B cell (primary cell): Measurements from ENCODE around the gene SHISA8. TPM values are rescaled to one million over a fixed set of nuclear protein-coding genes. Genes with fewer than 3 reads are reported as not detected.

Experiments used
- ATAC-seq: fragments of 200-7000 bp; cut with Tn5 transposase; one replicate; pipeline ENCODE4 v1.10.0; 2021; ENCODE audit warnings: low read depth, mild to moderate bottlenecking, moderate number of reproducible peaks, moderate library complexity
- CTCF ChIA-PET: fragments of 350-600 bp; sonication (Branson Sonifier 250); formaldehyde crosslinking; loops from one replicate; lab custom pipeline; 2021; ENCODE audit warnings: antibody characterized with exemption, inconsistent platforms; lab: Charles Lee
- POLR2A ChIA-PET: fragments of 350-600 bp; sonication (Branson Sonifier 250); formaldehyde crosslinking; loops from one replicate; lab custom pipeline; 2021; ENCODE audit warnings: antibody characterized with exemption; lab: Charles Lee
- DNase-seq: peaks from one replicate; pipeline ENCODE4 v3.0.0; 2013
- H2AFZ ChIP-seq: 2 replicates; pipeline ENCODE4 v1.6.1; 2012; ENCODE audit warnings: mild to moderate bottlenecking, low read depth, low read length; ENCODE audit not compliant: insufficient read depth, poor library complexity, severe bottlenecking
- H3K27ac ChIP-seq, 2 donors: 1 replicate in 1 of 2; 2 replicates in 1 of 2; pipeline ENCODE4 v1.5.1; 2012 to 2013; ENCODE audit warnings: low read length in 2 of 2, mild to moderate bottlenecking in 2 of 2, moderate library complexity in 1 of 2
- H3K27me3 ChIP-seq, 4 experiments: fragments of 200-600 bp in 1 of 4; sonication (generic) in 1 of 4; replicated peaks in 1 of 4; 1 replicate in 2 of 4; 2 replicates in 2 of 4; pipeline versions ENCODE4 v1.6.1 to v1.7.0; 2013 to 2016; ENCODE audit warnings: low read length in 3 of 4, mild to moderate bottlenecking in 2 of 4, mixed read lengths in 1 of 4, moderate library complexity in 1 of 4; ENCODE audit not compliant: insufficient read depth in 4 of 4, control insufficient read depth in 3 of 4; ENCODE audit errors: control extremely low read depth in 1 of 4
- H3K36me3 ChIP-seq, 2 experiments: replicated peaks in 1 of 2; 1 replicate in 1 of 2; 2 replicates in 1 of 2; pipeline versions ENCODE4 v1.6.1 to v1.7.1; 2013; ENCODE audit warnings: low read length in 1 of 2; ENCODE audit not compliant: insufficient read depth in 2 of 2, control insufficient read depth in 1 of 2; ENCODE audit errors: control extremely low read depth in 1 of 2, extremely low read depth in 1 of 2
- H3K4me1 ChIP-seq, 2 donors: fragments of 200-600 bp in 1 of 2; sonication (generic) in 1 of 2; 1 replicate in 1 of 2; 2 replicates in 1 of 2; pipeline versions ENCODE4 v1.5.1 to v1.6.1; 2013 to 2017; ENCODE audit warnings: low read length in 2 of 2; ENCODE audit not compliant: control insufficient read depth in 2 of 2, insufficient read depth in 2 of 2
- H3K4me2 ChIP-seq: replicated peaks from 2 replicates; pipeline ENCODE3; 2012; ENCODE audit warnings: mild to moderate bottlenecking, low read depth, low read length; ENCODE audit not compliant: poor library complexity, severe bottlenecking
- H3K4me3 ChIP-seq, 5 experiments: fragments of 200-600 bp in 1 of 5; sonication (generic) in 1 of 5; 1 replicate in 3 of 5; 2 replicates in 2 of 5; pipeline versions ENCODE4 v1.5.1 to v1.7.0; 2011 to 2016; ENCODE audit warnings: low read length in 4 of 5, mild to moderate bottlenecking in 4 of 5, low read depth in 2 of 5, control low read depth in 1 of 5, moderate library complexity in 1 of 5; ENCODE audit not compliant: insufficient read depth in 1 of 5; ENCODE audit errors: control extremely low read depth in 1 of 5, extremely low read depth in 1 of 5
- H3K79me2 ChIP-seq: fragments of 200-600 bp; sonication (generic); one replicate; pipeline ENCODE4 v1.6.0; 2016; ENCODE audit warnings: low read length; ENCODE audit not compliant: control insufficient read depth, insufficient read depth
- H3K9ac ChIP-seq: fragments of 200-600 bp; sonication (generic); 2 replicates; pipeline ENCODE4 v1.6.1; 2017; ENCODE audit warnings: mild to moderate bottlenecking, low read length, moderate library complexity
- H3K9me3 ChIP-seq, 3 donors: one replicate each; pipeline versions ENCODE4 v1.6.1 to v1.7.1; 2013; ENCODE audit warnings: low read length in 2 of 3; ENCODE audit not compliant: control insufficient read depth in 2 of 3, insufficient read depth in 1 of 3; ENCODE audit errors: control extremely low read depth in 1 of 3
- H4K20me1 ChIP-seq: 2 replicates; pipeline ENCODE4 v1.6.0; 2012; ENCODE audit warnings: mild to moderate bottlenecking, low read length; ENCODE audit not compliant: insufficient read depth, control insufficient read depth, poor library complexity, severe bottlenecking
- H3K27ac Mint-ChIP-seq: one replicate; pipeline ENCODE4 v1.8.0; 2021; ENCODE audit warnings: mixed read lengths
- H3K27me3 Mint-ChIP-seq: one replicate; pipeline ENCODE4 v1.8.0; 2021; ENCODE audit warnings: mixed read lengths
- H3K4me1 Mint-ChIP-seq: one replicate; pipeline ENCODE4 v1.8.0; 2021; ENCODE audit warnings: mixed read lengths
- H3K4me3 Mint-ChIP-seq: one replicate; pipeline ENCODE4 v1.8.0; 2021; ENCODE audit warnings: mixed read lengths
- H3K9me3 Mint-ChIP-seq: one replicate; pipeline ENCODE4 v1.8.0; 2022; ENCODE audit warnings: mixed read lengths; ENCODE audit not compliant: insufficient read depth
- CTCF ChIP-seq: fragments of 200-600 bp; IDR thresholded peaks from one replicate; pipeline ENCODE4 v1.8.0; 2022; ENCODE audit warnings: antibody characterized with exemption, mild to moderate bottlenecking
- EZH2 ChIP-seq: IDR thresholded peaks from 2 replicates; pipeline ENCODE4 v1.6.1; 2012; ENCODE audit warnings: borderline replicate concordance, low read depth, mild to moderate bottlenecking, moderate library complexity, low read length; ENCODE audit not compliant: insufficient read depth, poor library complexity, severe bottlenecking
- WGBS: methylation state at CpG from one replicate; pipeline ENCODE4 v1.1.5; 2013; ENCODE audit warnings: missing lambda C conversion rate; ENCODE audit not compliant: insufficient coverage; 5-methylcytosine and 5-hydroxymethylcytosine counted together
- intact Hi-C: fragments of 100-400 bp; cut with micrococcal nuclease; formaldehyde crosslinking; loops from one replicate; pipeline ENCODE4 v1.10.0; 2022
- polyA plus RNA-seq: library from polyadenylated mRNA; depleted of rRNA; stranded (reverse); fragments of >200 nt; gene quantifications from 2 replicates; pipeline ENCODE4 v1.2.3, GENCODE V29; 2012
- total RNA-seq, 2 donors: library from RNA; stranded (reverse); fragments of 120-200 nt in 1 of 2; gene quantifications; 1 replicate in 1 of 2; 2 replicates in 1 of 2; pipeline versions ENCODE4 v1.2.3 to v1.2.4, GENCODE V29; 2013 to 2022

SHISA8 gene
- total and polyA plus RNA-seq, 2 donors (not counting 1 experiment from before 2014, with no cell fraction given) = 22.4 to 46.5 TPM

DNA sequence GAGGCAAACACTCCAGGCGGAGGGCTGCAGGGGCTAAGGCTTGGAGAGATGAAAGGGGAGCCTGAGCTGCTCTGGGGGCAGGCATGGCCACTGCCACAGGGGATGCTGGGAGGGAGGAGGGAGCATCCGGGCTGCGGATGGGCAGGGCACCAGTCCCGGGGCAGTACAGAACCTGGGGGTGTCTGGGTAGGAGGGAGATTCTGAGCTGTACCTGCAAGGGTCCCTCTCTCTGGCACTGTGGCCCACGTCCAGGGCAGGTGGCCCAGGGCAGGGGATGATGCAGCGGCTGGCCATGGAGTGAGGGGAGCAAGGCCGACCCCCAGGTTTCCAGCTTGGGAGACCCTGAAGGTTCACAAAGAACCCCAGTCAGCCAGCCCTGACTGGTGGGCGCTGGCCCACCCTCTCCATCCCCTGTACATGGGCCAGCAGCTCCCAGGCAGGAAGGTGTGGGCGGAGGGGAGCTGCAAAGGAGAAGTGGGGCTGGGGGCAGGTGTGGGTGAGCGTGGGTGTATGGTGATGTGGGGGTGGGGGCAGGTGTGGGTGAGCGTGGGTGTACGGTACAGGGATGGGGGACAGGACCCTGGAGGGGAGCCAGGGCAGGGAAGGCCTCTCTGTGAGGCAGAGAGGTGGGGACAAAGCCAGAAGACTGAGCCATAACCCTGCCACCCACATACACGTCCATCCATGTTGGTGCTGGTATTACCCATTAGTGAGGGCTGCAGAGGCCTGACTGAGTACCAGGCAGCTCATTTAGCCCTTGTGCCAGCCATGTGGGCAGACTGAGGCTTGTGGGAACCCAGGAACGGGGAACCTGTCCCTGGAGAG lies 13.9 kb upstream of the SHISA8 start:
- Histone ChIP-seq H3K4me1 (peaks cover 72 to 88% of the 10 kb centered on the region in 2 donors), H3K4me3 (peak overlapping the region in 1 of 5 experiments; percentile 11), H3K36me3 (peaks cover 0 to 17% of the 10 kb centered on the region in 2 experiments), H2AFZ (no peak overlapping the region), H3K27me3 (no peaks in the 10 kb centered on the region), H3K79me2 (peaks cover 41% of the 10 kb centered on the region), H3K9me3 (peaks cover 0 to 4% (median 0%) of the 10 kb centered on the region in 3 donors), H4K20me1 (peaks cover 13% of the 10 kb centered on the region), H3K4me2 (peak overlapping the region; percentile 93), H3K27ac (peak overlapping the region; percentile 94 to 95), H3K9ac (peak overlapping the region; percentile 28)
- ChIA-PET CTCF (interaction anchor here (0.8 to 17.9 kb wide), 3 partner anchors 9 to 232 kb away, joined by 3 to 499 read pairs (median 4); no protein-coding TSS in a partner anchor), POLR2A (interaction anchor here (0.6 to 16.8 kb wide), 6 partner anchors 6 to 96 kb away, joined by 5 to 960 read pairs (median 8); partner anchors contain the start of genes SHISA8, SREBF2, TNFRSF13C and WBP2NL)
- TF ChIP-seq CTCF = no peak
- TF ChIP-seq EZH2 = no peak
- Mint-ChIP-seq H3K4me3 (peak overlapping the region; percentile 83), H3K4me1 (peaks cover 62% of the 10 kb centered on the region), H3K27me3 (no peaks in the 10 kb centered on the region), H3K27ac (peak overlapping the region; percentile 98), H3K9me3 (no peaks in the 10 kb centered on the region)
- peak; percentile 79 for DNase-seq
- intact Hi-C loops = no loop called here
- 49% methylated on average over 7 of the region's 14 CpGs for WGBS
- ATAC-seq = peak; percentile 2
